HG03342 (cell line): ENCODE data around the gene KIRREL3.

Source experiments
- ATAC-seq: cut with Tn5 transposase; IDR thresholded peaks from one replicate; pipeline ENCODE4 v1.9.1; 2021; ENCODE audit warnings: mild to moderate bottlenecking, moderate library complexity; ENCODE audit not compliant: unreplicated experiment

Gene KIRREL3

DNA sequence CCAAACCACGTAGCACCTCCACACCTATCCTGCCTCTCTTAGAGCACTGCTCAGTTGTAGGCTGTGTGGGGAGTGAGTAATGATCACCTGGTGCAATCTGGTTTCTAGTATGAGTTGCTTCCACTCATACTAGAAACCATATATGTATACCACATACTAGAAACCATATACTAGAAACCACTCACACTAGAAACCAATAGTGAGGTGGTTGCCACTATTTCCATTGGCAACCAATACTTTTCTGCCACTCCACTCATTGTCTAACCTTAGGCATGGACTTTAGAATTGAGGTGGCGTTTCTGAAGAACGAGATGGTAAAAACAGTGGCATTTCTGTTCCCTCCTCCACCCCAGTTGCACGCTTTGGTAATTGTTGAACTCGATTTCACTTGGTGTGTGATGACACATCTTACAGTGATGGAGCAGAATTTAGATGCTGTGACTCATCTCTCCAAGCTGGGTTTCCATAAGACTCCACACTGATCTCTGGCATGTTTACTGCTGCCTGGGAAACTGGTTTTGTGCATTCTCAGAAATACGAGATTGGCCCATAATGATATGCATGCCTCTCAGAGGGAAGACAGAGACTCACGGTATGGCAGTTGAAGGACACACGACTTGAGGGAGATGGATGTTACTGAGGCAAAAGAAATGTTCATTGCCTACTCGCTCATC is 82.9 kb downstream of the KIRREL3 start:
- peak; percentile 89 for ATAC-seq

DNA sequence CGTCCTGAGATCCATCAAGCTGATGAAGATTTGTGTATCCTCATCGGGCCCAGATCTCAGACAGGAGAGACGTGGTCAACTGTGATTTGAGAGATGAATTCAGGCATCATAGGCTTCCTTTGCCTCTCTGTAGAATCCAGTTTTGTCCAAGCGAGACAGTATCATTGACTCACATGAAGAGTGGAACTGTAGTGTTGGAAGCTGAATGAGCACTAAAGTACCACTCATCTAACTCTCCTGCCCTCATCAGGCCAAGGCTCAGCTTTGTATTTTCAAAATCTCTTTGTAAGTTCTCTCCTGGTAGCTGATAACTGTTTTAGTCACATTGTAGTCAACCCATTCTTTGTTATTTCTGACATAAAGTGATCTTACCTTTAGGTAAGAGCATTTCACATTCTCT is 85.1 kb downstream of the KIRREL3 start:
- no peak for ATAC-seq

DNA sequence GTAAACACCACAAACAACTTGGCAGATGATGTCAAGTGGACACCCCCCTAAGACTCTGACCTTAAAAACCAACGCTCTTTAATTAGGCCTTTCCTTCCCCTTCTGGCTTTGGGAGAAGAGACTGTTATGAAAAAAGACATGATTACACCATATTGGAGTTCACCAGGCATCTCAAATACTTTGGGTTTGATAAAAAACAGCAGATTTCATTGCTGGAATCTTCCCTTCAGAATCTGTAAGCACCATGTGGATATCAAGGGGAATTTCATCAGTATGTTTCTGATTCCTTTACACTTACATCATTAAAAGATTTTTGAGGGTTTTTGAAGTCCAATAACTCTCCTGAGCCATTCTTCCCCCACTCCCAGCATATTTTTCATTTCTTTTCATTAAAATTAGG is 85.6 kb downstream of the KIRREL3 start:
- ATAC-seq = no peak

DNA sequence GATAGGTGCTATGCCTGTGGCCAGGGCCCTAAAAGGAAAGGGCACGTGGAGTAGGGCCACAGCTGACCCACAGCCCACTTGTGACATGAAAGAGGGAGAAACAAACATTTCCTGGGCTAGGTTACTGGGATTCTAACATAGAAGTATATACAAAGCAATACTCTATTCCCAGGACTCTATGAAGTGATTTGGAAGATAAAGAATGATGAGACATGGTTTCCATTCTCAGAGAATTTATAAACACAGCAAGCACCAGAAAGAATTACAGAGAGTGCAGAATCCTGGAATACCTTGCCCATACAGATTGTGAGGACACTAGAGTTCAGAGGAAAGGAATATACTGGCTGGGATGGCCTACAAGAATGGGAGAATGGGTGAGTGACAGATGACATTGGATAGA is 86.4 kb downstream of the KIRREL3 start:
- ATAC-seq = no peak

DNA sequence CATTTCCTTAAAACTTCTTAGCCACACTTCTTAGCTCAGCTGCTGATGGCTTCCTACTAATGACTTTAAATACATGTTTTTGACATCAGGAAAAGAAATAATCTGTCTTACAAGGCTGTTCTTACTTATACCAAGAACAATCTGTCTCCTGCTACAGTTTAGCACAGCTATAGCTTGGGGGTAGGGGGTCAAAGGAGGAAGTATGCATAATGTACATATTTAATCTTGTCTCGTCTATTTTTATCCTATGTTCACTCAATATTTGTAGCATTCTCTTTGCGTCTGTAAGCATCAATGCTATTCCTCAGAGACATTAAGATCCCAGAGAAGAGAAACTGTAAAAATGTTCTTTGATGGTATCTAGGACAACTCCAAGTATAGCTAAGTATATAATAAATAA is 96.0 kb downstream of the KIRREL3 start:
- ATAC-seq = no peak

DNA sequence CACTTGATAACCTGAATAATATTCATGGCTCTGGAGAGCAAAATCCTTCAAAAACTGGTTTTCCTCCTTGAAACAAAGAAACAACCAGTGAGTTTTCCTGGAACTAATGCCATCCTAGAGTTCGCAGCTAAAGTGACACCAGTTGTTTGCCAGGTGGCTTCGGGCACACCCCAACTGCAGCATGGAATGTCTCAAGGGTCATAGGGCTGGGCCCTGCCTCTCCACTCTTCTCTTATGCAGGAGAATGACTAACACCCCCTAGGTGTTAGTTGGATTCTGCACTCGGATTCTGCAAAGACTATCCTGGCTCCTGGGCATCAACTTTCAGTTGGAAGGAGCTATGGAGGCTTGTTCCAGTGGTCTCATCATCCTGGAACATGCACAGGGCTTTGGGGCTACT is 98.8 kb downstream of the KIRREL3 start:
- no peak for ATAC-seq

DNA sequence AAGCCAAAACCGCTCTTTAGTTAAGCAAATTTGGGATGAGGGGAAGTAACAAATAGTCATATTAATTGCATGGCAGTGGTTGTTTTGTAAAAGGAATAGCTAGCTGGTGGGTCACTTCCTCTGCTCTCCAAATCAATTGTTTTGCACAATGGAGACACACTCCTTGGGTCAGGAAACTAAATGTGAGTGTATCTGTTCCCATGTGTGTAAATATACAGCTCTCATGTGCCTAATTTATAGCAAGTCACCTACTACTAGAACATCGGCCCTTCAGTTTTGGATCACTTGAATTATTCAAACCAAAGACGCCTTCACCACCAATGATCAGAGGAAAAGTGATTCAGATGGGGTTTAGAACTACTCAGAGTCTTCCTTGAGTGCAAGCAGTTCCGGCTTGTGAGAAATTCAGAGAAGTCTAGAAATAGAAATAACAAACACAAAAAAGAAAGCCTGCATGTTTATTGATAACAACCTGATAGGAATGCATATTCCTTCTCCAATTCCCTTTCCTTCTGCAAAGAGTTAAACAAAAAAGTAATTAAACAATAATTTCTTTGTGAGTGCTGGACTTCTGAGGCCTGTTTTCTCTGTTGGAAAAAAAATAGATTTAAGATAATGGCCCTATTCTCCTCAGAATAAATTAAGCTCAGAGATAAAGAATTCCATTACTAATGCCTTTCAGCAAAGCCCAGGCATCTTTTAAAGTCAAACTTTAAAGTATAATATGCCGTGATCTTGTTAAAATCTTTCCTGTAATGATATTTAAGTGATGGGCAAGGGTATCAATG is 100.4 kb downstream of the KIRREL3 start:
- no peak for ATAC-seq

DNA sequence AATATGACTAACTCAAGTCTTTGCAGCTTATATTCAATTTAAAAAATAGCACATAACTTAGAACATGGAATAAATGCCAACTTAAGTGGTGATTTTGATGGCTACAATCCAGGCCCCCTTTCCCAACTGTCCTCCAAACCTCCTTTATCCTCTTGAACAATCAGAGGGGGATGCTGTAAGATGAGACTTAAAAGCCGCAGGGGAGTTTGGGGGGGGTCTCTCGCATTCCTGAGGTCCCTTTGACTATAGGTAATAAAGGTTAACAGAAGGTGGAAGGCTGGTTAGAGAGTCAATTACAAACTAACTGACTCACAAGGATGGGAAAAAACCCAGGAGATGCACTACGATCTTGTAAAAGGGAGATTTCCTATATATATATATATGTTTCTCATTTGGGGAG is 101.8 kb downstream of the KIRREL3 start:
- ATAC-seq = no peak

DNA sequence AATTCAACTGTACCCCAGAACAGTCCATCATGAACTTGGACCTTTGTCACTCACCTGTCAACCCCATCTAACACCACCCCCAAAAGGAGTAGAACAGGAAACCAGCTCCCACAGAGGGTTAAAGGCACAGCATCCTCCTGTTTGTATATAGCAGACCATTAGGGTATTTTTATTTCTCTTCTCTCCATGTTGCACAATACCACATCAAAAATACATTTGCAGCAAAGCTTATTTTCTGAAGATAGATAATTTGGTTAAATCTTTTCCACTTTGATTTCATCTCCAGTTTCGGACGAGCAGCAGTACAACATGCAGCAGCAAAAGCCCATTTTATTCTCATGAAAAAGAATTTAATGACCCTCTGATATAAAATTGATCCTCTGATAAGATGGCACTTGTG is 103.1 kb downstream of the KIRREL3 start:
- no peak for ATAC-seq

DNA sequence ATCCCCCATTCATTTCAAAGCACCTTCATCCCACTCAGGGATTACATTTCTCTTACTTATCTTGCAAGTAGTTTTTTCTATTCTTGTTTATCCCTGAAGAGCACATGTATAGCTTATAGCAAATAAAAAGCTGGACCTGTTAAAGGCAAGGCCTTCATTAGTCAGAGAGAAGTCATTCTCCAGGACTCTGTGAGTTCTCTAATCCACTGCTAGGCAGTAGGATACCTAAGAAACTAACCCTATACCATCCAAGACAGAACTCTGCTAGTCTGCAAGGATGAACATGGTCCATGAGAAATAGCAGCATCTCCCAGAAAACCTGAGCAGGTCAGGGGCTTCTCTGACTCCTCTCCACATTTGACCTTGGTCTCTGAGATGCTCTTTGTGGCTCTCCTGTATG is 104.5 kb downstream of the KIRREL3 start:
- ATAC-seq = no peak

DNA sequence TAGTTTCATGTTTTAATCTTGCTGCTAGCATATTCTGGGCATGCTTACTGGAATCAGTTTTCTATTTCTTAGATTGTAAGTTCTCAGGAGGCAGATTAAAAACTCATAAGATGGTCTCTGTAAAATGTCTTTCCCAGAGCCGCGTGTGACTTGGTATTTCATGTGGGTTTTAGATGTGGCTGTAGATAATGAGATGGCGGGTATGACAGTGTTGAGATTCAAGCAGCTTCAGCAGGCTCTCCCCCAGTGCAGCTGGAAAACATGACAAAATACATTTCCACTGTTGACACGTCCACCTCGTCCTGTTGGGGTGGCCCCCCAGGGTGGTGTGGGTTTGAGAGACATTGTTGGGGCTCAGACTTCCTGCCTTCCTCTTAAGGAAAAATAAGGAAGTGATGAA is 106.8 kb downstream of the KIRREL3 start:
- no peak for ATAC-seq

DNA sequence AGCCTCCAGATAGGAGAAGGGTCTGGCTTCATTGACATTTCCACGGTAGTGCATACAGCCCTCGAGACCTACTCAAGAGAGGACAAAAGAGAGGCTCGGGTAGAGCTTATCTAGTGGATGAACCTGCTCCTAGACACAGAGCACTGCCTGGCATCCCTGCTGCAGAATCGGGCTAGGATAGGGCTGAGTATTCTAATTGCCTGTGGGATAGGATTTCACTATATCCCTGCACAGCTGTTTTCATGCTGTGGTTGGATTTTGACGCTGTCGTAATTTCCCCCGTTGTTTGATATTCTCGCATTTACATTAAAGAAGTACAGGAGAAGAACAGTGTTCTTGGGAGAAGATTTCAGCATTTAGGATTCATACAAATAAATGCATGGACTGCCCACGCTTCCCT is 107.8 kb downstream of the KIRREL3 start:
- ATAC-seq = no peak

DNA sequence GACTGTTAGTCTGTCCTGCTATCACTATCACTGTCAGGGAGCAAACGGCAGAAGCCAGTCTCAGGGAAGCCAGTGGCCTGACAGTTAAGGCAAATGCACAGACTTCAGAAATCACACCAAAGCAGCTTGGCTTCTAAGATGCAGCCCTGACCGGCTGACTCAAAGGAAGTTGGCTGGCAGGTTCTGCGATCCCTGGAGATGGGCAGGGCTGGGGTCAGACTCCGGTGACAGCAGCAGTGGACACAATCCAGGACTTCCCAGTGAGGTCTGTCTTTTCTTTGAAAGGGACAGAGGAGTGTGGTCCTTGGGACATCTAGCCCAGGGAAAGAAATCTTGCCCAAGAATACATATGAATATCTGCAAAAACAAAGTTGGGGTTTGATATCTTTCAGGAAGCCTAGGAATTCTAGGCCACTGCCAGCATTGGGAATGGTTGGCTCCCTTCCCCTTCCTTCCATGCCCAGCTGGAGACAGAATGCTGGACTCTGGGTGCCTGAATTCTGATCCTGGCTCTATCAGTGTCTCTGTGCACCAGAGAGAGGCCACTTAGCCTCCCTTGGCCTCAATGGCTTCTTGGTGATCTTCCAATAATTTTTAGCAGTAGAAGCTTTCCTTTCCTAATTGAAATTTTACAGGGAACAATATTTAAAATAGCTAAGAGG is 108.9 kb downstream of the KIRREL3 start:
- no peak for ATAC-seq

DNA sequence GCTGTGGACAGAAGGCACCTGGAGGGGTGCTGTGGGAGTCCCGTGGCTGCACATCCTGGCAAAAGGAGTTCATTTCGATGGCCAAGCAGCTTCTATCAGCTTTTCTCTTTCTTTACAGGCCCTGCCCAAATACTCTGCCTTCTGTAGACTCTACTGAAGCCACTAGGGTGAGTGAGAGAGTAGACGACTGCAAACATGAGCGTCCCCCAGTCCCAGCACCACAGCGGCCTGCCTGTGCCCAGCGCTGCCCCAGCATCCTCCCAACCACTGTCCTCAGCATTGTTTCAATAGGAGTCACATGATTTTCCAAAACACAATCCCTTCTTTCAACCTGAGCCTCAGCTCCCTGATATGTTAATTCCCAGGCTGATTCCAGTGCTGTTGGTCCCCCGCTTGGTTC is 110.0 kb downstream of the KIRREL3 start:
- no peak for ATAC-seq

DNA sequence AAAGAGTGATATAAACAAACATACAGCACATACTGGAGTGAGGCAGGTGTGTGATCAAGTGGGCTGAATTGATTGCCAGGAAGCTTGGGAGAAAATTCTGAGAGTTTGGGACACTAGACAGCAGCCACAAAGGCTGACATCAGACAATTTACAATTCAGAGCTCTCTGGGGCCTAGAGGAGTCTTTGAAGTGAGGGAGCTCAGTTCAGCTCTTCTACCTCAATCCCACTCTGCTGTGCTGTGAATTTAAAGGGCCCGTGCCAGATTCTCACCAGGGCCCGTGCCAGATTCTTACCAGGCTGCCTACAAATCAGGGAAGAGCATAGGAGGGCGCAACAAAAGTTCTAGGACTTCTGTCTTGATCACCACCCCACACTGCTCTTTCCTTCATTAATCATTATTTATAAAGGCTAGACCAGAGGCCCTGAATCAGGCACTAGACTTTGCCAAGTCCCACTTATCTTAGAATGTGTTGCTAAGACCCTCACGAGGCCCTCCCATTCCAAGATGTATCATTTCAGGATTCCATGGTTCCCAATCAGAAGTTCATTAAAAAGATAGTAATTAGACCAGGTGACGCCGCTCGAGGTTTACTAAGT is 112.4 kb downstream of the KIRREL3 start:
- ATAC-seq = no peak

DNA sequence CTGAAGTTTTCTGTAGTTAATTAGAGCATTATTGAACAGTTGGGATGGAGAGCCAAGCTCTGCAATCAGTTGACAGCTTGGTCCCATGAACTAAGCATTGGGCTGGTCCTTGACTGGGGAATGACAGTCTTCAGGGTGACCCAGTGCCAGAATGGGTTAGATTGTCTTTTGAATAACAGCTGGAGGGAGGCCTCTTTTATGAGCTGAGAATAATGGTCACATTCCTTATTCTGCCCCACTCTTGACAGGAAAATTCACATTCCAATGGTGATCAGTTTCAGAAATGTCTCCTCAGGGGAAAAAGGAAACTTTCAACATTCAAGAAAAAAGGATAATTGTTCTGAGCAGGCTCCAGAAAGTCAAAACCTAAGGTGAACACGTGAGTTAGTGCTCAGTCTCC is 113.9 kb downstream of the KIRREL3 start:
- no peak for ATAC-seq

DNA sequence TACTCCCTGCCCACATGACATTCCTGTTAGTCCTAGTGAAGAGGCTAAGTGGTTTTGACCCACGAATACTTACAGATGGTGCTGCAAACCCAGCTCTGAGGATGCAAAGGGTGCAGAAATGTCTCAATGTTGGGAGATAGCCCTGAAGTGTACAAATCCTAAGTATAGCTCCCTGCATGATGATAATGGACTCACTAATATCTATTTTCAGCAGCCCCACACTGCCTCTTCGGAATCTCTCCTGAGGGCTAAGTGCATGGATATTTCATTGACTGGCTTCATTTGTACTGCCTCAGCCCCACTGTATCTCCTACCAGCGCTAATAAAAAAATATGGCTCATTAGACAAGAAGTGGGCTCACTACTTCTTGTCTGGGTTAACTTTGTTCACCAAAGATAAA is 114.5 kb downstream of the KIRREL3 start:
- ATAC-seq = no peak

DNA sequence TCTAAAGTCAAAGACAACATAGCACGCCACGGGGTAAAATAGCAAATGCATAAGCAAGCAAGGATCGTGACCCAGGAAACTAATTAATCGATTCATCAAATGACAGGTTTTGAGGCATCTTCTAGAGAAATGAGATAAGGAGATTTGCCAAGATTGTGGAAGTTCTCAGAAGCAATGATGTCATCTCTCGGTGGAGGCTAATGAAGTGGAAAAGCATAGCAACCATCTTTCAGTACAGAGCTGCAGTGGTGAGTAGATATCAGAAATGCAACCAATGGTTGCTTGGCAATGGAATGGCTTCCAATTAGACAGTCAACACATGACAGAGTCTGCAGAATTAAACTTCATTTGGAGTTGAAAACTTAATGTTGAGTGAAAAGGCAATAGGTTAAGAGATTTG is 116.0 kb downstream of the KIRREL3 start:
- no peak for ATAC-seq

DNA sequence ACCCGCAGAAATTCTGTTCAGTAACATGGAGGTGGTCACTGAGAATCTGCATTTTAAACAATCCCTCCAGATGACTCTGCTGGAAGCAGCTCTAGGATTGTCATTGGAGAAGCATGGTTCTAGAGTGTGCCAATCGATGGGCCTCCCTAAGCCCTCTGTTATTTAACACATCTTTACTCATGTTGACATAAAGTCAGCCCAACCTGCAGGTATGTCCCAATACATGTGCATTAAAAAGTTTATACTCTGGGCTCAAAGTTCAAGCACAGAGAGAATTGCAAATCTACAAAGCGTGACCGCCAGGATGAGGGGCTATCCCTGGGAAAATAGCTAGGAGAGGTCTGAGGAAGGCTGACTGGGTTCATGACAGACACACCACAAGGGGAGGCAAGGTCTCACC is 116.4 kb downstream of the KIRREL3 start:
- ATAC-seq = no peak

DNA sequence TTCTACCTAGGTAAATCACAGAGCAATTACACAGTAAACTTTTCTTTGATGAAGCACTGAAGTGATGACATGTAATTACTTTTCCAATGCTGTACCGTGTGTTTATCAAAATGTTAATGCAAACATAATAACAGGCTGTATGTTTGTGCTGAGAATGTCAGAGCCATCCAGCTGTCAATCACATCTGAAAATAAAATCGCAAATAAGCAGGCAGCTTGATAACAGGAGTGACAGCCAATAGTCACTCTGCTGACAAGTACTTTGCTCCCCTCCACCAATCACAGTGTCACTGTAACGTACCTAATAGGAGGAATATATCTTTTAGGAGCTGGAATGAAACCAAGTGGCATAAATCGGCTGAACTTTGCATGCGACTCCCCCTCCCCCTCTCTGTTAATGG is 119.7 kb downstream of the KIRREL3 start:
- ATAC-seq = no peak

DNA sequence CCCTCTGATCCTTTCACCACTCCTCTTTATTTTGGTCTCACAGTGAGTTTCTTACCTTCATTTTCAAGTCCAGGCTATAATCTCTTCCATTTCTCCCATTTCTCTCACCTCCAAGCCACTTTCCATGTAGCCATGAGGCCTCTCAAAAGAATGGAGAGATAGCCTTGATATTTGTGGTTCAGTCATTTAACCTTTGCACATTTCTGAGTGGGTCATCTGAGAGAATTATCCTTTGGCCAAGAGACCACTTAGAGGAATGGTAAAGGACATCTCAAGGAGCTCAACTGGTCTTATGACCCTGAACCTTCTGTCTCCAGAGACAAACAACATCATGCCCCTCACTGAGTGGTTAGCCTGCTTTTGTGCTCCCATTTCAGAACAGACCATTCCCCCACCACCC is 121.1 kb downstream of the KIRREL3 start:
- ATAC-seq = no peak
